Measurements from ENCODE around the gene TNPO1.

DNA sequence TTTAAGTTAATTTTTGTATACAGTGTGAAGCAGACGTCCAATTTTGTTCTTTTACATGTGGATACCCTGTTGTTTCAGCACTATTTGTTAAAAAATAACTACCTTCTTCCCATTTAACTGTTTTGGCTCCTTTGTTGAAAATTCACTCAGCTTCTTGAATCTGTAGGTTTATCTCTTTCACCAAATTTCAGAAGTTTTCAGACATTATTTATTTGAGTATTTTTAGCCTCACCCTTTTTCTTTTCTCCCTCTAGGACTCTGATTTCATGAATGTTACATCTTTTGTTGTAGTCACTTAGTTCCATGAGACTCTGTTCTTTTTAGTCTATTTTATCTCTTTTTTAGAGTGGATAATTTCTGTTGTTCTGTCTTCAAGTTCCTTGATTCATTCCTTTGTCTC is 4.6 kb upstream of the TNPO1 start:
- TF ChIP-seq CTCF (IDR thresholded peaks at IDR 0.05; ENCODE audit: borderline replicate concordance, extremely low read depth, low read length, poor library complexity, severe bottlenecking) (no peak), EZH2 (IDR thresholded peaks at IDR 0.05; ENCODE audit: borderline replicate concordance, low read depth, low read length, severe bottlenecking) (no peak)

All from DND-41 (cell line).